Muscle of arm (tissue), 12 donors: ENCODE data around the gene ZNF813. TPM values are rescaled to one million over a fixed set of nuclear protein-coding genes. Genes with fewer than 3 reads are reported as not detected.
"Not testable (repeated sequence)": the region's sequence is repeated elsewhere in the genome, so short reads cannot be mapped to it uniquely, and the experiment has no call there.

ENCODE experiments used
- DNase-seq: peaks from one replicate; pipeline ENCODE4 v3.0.0-alpha.2; 2013
- polyA plus RNA-seq, 12 donors: library from polyadenylated mRNA; unstranded; fragments of 120-200 nt; gene quantifications; one replicate each; pipeline ENCODE4 v1.2.1, GENCODE V29; 2013; ENCODE audit not compliant: insufficient read length in 12 of 12

The ZNF813 gene
- polyA plus RNA-seq, 12 donors: 2.7 to 5.5 (median 3.4) TPM; not detected in 1

DNA sequence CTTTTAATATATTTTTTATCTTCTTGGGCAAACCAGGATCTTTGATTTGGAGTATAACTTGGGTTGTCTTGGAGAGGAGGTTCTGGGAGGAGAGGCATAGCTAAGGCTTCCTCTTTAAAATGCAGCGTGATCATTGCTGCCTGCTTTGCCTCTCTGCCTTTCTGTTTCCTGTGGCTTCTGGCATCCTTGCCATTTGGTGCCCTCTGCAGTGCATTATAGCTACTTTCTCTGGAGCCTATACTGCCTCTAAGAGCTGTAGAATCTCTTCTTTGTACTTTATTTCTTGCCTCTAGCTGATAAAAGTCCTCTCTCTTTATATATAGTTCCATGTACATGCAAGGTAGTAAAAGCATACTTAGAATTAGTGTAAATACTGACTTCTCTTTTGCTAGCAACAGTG, 7.3 kb downstream of the ZNF813 start:
- not testable (repeated sequence) for DNase-seq

DNA sequence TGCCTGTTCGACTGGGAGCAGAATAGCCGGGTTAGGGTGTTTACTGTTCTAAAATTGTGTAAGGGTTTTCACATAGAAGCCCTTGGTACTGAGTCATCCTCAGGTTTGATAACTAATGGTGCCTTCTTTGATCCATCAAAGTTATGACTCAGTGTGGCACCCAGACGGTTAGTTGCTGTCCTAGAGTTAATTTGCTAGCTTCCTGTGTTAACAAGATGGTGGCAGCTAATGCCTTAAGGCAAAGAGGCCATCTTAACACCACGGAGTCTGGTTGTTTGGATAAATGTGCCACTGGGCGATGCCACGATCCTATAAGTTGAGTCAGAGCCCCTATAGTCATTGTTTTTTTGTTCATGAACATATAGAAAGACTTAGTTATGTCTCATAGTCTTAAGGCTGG, 7.9 kb downstream of the ZNF813 start:
- DNase-seq: not testable (repeated sequence)

DNA sequence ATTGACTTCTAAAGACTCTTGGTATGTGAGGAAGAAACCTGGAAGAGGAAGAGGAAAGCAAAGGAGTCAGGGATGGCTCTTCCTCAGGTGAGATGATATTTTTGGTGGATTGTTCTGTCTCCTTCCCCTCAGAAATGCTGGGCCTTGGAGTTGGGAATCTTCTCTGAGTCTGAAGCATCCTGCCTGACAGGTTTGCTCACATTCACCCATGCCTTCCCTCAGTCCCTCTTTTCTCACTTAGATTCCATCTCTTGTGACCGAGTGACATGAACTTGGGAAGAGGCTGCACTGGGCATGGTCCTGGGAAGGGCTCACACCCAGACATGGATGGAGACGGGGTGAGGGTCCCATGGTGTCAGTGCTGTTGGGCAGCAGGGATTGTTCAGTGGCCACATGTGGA, 16.2 kb downstream of the ZNF813 start:
- DNase-seq: not testable (repeated sequence)

DNA sequence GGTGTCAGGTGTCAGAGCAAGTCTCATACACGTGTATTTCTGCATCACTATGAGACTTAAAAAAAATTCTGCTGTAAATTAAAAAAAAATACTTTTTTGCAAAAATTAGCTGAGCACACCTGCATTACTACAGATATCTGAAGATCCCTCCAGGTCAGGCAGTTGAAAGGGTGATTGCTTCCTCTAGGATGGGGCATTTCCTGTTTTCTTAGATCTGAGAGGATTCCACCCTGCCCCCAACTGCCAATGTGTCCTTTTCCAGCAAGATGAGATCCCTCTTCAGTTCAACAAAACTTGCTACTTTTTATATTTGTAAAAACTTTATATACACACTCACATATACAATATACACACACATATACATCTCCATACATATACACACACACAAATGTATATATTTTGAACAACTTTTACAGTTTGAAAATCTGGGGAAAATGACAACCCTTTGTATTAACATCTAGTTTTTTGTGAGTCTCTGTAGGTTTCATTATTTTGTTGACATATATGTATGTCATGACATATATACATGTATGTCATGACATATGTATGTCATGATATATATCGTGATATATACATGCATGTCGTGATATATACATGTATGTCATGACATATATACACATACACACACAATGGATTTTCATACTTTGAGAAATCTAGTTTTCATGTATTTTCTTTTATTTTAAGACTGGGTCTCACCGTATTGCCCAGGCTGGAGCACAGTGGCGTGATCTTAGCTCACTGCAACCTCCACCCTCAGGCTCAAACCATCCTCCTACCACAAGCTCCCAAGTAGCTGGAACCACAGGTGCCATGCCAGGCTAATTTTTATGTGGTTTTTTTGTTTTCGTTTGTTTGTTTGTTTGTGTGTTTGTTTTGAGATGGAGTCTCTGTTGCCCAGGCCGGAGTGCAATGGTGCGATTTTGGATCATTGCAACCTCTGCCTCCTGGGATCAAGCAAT, 17.8 kb downstream of the ZNF813 start:
- DNase-seq: no peak

- no peak for DNase-seq
These were observed 24.6 kb downstream of the ZNF813 start for GRCh38 chr19:53492153-53492552.

DNA sequence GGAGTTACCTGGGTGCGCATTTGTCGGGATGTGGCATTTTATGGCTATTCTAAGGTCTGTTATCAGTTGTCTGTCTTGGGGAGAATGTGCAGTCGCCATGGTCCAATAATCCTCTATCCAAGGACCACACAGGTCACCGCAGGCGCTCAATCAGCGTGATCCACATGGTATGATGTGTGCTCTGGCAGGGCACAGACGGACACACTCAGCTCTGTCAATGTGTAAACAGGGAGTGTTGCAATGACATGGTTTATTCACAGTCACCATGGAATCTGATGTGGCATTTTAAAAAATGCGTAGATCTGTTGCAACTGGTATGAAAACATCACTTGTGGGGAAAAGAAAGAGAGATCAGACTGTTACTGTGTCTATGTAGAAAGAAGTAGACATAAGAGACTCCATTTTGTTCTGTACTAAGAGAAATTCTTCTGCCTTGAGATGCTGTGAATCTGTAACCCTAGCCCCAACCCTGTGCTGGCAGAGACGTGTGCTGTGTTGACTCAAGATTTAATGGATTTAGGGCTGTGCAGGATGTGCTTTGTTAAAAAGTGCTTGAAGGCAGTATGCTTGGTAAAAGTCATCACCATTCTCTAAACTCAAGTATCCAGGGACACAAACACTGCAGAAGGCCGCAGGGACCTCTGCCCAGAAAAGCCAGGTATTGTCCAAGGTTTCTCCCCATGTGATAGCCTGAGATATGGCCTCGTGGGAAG, 29.9 kb downstream of the ZNF813 start:
- not testable (repeated sequence) for DNase-seq

DNA sequence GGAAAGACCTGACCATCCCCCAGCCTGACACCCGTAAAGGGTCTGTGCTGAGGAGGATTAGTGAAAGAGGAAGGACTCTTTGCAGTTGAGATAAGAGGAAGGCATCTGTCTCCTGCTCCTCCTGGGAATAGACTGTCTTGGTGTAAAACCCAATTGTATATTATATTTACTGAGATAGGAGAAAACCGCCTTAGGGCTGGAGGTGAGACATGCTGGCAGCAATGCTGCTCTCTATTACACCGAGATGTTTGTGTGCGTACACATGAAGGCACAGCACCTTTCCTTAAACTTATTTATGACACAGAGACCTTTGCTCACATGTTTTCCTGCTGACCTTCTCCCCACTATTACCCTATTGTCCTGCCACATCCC, 30.5 kb downstream of the ZNF813 start:
- DNase-seq: not testable (repeated sequence)

- DNase-seq: not testable (repeated sequence)
These were observed 35.6 kb downstream of the ZNF813 start for GRCh38 chr19:53503151-53503550.

DNA sequence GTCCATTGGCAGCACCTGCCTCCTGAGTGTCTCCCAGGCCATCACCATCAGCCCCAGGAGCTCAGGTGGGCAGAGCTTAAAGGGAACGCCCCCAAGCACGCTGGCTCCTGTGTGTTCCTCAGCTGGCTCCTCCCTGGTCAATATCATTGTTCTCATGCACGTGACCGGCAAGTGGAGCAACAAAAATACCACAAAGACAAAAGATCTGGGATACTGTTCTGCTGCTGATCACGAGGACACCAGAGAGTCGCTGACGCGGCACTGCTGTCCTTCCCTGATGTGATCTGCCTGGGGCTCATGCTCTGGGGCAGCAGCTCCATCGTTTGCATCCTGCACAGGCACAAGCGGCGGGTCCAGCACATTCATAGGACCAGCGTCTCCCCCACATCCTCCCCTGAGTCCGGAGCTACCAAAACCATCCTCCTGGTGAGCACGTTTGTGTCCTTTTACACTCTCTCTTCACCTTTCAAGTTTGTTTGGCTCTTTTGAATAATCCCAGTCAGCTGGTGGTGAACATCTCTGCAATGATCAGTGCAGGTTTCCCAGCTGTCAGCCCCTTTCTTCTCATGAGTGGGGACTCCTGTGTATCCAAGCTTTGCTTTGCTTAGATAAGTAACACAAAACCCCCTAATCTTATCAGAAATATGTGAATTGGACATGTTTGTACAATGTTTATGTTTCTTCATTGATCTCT, 36.3 kb downstream of the ZNF813 start:
- DNase-seq: not testable (repeated sequence)

- DNase-seq: peak; percentile 15
These were observed 36.8 kb downstream of the ZNF813 start for GRCh38 chr19:53504365-53504703.

DNA sequence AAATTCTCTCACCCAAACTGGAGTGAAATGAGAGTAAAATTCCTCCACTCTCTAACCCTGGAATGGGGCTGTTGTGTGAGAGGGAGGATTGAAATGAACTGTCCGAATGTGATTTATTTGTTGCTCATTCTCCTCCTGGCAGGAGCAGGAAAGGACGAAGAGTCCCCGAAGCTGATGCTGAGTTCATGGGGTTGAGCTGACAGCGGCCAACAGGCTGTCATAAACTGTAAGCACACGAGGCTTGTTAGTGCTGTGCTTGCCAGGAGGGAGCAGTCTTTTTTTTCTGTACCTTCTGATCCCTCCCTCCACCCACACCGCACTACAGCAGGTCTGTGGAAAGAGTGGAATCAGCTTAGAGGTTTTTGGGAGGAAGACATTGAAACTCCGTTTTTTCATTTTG, 37.4 kb downstream of the ZNF813 start:
- DNase-seq: no peak

DNA sequence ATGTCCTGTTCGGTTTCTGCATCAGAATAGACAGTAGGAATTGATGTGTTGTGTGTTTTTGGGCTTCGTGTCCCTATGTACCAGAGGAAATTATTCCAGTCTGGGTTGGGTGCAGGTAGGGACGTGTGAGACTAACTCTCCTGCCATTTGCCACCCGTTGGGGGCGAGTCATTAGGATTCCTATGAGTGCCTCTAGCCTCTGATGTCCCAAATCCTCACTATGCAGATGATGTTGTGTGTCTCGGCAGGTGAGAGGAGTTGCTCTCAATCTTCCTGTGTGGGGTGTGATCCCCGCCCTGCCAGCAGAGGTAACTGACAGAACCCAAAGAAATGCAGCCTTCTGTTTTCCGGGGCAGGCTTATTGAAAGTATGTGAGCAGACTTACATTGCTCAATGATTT, 39.2 kb downstream of the ZNF813 start:
- DNase-seq: no peak

GRCh38 chr19:53507523-53508442, 40.2 kb downstream of the ZNF813 start:
- no peak for DNase-seq

GRCh38 chr19:53509443-53509842, 41.9 kb downstream of the ZNF813 start:
- DNase-seq: no peak

DNA sequence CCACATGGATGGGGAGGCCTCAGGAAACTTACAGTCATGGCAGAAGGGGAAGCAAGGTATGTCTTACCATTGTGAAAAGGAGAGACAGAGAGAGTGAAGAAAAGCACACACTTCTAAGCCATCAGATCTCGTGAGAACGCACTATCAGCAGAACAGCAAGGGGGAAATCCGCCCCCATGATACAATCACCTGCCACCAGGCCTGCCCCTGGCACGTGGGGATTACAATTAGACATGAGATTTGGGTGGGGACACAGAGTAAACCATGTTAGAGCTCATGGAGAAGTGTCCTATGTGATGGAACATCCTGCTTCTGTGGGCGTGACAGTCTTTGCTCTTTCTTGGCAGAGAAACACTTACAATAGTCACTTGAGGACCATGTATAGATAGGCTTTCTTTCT, 42.3 kb downstream of the ZNF813 start:
- no peak for DNase-seq

DNA sequence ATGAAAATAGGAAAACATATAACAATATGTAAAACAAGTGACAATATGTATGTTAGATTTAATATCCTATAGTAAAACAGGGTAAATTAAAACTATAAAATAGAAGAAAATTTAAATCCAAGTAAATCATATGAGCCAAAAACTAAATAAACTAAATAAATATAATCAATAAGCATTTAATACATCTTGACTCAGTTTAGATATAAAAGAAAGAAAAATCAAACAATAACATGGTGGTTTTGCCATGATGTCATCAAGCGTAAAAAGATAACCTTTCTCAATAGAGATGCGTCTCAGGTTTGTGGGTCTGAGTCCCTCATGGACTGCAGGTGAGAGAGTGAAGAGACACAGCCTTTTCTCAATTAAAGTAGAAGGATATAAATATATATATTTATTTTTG, 43.8 kb downstream of the ZNF813 start:
- DNase-seq: no peak

- peak; percentile 32 for DNase-seq
These were observed 44.4 kb downstream of the ZNF813 start for GRCh38 chr19:53511933-53512374.

DNA sequence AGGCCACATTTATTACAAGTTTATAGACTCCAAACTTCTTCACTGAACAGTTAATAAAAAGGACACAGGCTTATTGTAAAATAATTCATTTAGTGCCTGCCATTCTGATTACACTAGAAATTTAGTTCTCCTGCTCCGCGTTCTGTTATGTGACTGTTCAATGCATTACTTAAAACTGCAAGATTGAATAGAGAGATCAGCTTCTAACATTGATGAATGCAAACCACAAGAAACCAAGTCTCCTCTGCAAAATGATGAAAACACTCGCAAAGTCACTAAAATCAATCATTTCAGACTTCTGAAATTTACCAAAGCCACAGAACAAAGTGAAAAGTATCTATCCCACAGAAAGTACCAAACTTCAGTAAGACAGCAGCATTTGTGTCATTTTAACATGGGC, 47.5 kb downstream of the ZNF813 start:
- not testable (repeated sequence) for DNase-seq

GRCh38 chr19:53517114-53517741, 49.7 kb downstream of the ZNF813 start:
- no peak for DNase-seq

- no peak for DNase-seq
These were observed 50.6 kb downstream of the ZNF813 start for GRCh38 chr19:53518121-53518520.

DNA sequence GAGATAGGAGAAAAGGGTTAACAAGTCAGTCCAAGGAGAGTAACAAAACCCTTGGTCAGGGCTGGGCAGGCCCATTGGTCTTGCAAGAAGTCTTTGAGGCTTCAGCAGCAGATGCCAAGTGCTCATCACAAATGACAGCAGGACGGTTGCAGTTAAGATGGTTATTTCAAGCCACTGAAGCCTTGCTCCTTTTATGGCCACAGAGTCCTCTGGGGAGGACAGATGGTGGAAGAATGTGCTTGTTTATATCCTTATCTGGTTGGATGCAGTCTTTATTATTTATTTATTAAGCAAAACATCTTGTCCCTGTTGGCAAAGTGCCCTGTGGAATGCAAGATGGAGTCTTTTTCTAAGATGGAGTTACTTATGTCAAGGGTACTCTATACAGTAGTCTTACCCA, 51.2 kb downstream of the ZNF813 start:
- no peak for DNase-seq
